GM19099 (cell line): ENCODE data around the gene EXOC6.

ENCODE experiments used
- POLR2A ChIP-seq: IDR thresholded peaks from 3 replicates; pipeline ENCODE4 v1.6.1; 2011; ENCODE audit warnings: low read depth; ENCODE audit not compliant: insufficient read length; ENCODE audit errors: extremely low read depth

Gene EXOC6

DNA sequence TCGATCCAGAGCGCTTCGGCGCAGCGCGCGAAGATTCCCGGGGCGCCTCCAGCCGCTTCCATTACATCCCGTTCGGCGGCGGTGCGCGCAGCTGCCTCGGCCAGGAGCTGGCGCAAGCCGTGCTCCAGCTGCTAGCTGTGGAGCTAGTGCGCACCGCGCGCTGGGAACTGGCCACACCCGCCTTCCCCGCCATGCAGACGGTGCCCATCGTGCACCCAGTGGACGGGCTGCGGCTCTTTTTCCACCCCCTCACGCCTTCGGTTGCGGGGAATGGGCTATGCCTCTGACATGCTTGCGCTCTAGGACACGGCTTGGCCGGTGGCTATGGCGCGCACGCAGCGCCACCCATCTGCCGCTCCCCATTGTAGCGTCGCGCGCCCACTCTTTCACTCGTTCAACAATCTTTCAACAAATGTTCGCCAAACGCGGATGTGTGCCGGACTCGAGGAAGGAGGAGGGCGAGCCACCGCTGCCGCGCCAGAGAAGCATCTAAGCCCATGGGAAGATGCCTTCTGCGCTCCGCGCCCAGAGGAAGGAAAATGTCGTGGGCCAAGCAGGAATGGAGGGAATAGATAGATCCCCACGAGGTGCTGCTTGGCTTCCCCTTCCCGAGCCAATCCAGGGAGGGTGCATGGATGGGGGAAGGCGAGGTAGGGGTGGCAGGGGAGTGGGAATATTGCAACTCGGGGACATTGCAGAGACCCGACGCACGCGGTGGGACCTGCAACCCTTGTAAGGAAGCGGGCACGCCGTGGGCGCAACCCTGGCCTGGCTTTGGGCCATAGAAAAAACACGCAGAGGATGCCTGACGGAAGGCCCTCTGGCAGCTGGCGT lies 220.3 kb downstream of the EXOC6 start:
- TF ChIP-seq POLR2A: no peak

- TF ChIP-seq POLR2A: no peak
Measured at GRCh38 chr10:93069245-93069561, 220.9 kb downstream of the EXOC6 start.

DNA sequence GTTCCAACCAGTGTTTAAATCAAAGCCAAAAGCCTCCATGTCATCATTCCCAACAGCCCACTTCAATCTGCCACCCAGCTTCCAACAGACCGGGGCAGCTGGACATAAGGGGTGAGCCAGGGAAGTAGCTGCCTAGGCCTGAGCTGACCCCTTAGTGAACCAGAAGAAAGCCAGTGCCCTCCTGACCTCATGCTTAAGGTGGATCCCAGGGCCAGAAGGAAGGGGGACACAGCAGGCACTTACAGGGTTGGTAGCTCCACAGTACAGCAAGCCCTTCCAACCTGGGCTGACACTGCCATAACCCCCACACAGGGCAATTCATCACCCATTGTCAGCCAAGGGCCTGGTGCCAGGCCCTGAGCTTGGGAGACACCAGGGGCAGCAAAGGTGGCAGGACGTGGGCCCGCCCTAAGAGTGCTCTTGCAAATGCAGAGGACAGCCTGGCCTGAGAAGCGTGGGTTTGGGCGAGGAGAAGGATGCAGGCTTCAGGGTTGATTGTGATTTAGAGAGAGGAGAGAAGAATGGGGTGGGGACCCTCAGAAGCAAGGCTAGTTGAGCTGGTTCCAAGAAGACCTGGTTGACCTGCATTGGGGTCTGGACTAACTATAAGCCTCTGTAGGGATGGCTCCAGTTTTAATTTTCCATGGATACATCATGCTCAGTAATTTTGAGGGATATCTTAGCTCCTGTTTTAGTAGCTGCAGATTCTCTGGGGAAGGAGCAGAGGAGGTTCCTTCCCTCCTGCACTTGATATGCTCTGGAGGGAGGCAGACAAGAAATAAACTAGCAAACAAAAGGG lies 222.3 kb downstream of the EXOC6 start:
- no peak for TF ChIP-seq POLR2A

DNA sequence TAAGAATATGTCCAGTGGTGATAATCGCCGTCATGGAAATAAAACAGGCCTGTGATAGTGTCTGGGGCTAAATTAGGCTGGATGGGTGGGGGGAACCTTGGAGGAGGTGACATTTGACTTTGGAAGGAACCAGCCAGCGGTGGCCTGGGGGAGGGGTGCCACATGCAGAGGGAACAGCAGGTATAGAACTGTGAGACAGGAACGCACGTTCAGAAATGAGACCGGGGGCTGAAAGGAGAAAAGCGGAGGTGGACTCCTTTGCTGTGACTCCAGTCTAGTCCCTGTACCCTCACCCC lies 222.8 kb downstream of the EXOC6 start:
- no peak for TF ChIP-seq POLR2A

GRCh38 chr10:93071674-93072224 lies 223.4 kb downstream of the EXOC6 start:
- TF ChIP-seq POLR2A: no peak

- TF ChIP-seq POLR2A: no peak
Measured at GRCh38 chr10:93072225-93072712, 223.9 kb downstream of the EXOC6 start.

DNA sequence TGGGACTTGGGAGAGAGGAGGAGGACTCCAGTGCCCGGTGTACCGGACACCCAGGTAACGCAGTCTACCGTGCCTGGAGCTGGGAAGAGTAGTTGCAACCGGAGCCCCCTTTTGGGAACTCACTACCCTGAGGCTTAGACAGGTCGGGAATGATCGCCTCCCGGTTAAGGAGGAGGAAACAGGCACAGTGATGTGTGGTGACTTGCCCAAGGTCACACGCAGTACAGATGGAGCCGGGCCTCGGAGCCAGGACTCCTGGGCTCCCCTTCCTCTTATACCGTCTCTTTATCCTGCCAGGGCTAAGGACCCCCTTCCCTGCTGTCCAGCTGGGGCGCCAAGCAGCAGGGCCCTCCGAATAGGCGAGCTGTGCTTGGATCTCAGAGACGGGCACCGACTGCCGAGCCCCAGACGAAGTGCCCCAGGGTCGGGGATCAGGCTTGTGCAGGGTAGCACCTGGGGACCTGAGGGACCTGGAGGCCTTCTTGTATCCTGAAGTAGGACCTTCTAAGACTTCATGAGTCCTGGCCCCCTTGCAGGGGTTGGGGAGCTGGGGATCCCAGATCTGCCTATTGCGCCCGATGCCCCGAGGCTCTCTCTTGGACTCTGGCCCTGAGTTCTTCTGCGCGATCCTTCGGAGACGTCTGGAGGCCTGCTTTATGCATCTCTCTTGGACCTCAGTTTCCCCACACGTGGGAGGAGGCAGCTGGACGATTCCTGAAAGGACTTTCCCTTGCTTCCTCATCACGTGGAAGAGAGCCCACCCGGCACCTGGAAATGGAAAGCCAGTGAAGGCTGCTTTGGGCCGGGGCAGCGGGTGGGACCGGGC lies 224.6 kb downstream of the EXOC6 start:
- no peak for TF ChIP-seq POLR2A

DNA sequence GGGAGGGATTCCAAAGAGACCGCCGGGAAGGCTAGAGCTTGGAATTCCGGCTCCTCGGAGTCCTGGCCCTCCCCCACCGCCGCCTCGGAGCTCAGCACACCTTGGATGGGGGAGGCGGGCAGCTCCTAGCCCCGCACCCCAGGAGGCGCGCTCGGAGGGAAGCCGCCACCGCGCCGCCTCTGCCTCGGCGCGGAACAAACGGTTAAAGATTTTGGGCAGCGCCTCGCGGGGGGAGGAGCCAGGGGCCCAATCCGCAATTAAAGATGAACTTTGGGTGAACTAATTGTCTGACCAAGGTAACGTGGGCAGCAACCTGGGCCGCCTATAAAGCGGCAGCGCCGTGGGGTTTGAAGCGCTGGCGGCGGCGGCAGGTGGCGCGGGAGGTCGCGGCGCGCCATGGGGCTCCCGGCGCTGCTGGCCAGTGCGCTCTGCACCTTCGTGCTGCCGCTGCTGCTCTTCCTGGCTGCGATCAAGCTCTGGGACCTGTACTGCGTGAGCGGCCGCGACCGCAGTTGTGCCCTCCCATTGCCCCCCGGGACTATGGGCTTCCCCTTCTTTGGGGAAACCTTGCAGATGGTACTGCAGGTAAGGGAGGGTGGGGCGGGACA lies 225.3 kb downstream of the EXOC6 start, which contains the start of gene CYP26A1:
CYP26A1 (plus strand) TSS at position 355 of the 608 bp plus-strand sequence; CDS start at position 397, 42 bp downstream.
- no peak for TF ChIP-seq POLR2A

DNA sequence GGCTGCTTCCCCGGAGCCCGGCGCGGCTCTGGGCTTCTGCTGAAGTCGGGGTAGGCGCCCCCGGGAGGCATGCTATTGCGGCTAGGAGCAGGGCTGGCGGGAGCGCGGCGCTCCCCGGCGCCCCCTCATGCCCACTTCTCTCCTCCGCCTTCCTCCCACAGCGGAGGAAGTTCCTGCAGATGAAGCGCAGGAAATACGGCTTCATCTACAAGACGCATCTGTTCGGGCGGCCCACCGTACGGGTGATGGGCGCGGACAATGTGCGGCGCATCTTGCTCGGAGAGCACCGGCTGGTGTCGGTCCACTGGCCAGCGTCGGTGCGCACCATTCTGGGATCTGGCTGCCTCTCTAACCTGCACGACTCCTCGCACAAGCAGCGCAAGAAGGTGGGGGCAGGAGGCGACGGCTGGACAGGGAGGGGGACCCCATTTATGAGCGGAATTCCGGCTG lies 225.9 kb downstream of the EXOC6 start:
- no peak for TF ChIP-seq POLR2A

- TF ChIP-seq POLR2A: no peak
Measured at GRCh38 chr10:93074597-93075368, 226.5 kb downstream of the EXOC6 start.

- no peak for TF ChIP-seq POLR2A
Measured at GRCh38 chr10:93075369-93076221, 227.3 kb downstream of the EXOC6 start.

GRCh38 chr10:93076871-93077270 lies 228.6 kb downstream of the EXOC6 start:
- TF ChIP-seq POLR2A: no peak

DNA sequence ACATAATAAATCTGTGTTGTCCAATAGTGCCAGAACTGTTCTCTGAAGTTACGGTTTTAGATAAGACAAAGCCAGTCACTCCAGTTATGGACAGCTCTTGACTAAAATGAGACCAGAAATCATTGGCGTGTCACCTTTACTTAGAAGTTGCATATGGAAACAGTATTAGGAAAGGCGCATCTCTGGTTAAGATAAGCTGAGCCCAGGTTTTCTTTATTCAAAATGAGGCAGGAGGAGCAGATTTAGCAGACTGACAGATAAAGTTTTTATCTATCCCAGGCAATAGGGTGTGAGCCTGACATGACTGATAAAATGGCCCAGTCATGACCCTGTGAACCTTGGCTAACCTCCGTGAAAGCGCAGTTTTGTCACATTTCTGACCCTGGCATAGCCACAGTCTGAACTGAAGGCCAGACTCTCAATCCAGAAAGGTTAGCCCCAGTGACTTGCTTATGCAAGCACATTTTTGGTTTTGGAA lies 229.6 kb downstream of the EXOC6 start:
- TF ChIP-seq POLR2A: no peak
